Left cardiac atrium (tissue), 4 donors: ENCODE results near the gene DSPP. TPM values are rescaled to one million over a fixed set of nuclear protein-coding genes. Genes with fewer than 3 reads are reported as not detected.

Experiments used
- ATAC-seq, 2 donors: fragments of 200-7000 bp; cut with Tn5 transposase; one replicate each; pipeline ENCODE4 v1.9.1; 2020; ENCODE audit warnings: mild to moderate bottlenecking in 2 of 2, moderate library complexity in 2 of 2
- DNase-seq: peaks from one replicate; pipeline ENCODE4 v3.0.0-alpha.2; 2020
- intact Hi-C, 2 donors: fragments of 100-400 bp; cut with DNase I; formaldehyde crosslinking; loops; one replicate each; pipeline versions ENCODE4 v1.14.1 to v1.15.1; 2022 to 2023
- total RNA-seq, 2 donors: library from RNA; stranded (reverse); fragmentation: NEBNext Ultra II Directional; extraction: Animal tissue kit (Norgen Biotek cat#: 25700); gene quantifications; one replicate each; pipeline ENCODE4 v1.2.1, GENCODE V29; 2021
- donor health status: DM: no; HTN: yes; CAD: no.
- donor health status: DM: no; HTN: yes; CAD: no; lungs with severe emphysema.
- donor health status: DM: yes; HTN: yes; CAD: no.
- donor health status: Dilated cardiomyopathy.

The DSPP gene
- total RNA-seq, 2 donors from 2014 or later = not detected

DNA sequence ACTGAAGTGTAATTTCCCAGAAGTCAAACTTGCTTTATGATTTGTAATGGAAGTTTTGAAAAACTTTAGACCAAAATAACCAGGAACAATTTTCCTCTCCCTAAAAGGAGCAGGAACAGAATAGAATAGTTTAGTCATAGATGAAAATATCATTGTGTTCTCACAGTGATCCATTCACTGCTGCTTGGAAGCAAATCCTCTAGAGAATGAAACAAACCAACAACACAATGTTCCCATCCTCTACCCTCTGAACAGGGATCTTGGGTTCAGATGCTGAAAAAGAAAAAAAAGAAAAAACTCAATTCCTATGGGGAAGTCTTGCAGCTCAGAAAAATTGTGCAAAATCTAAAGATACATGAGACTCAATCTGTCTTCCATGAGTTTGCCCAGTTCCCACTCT, 12.2 kb downstream of the DSPP start:
- no peak for DNase-seq
- ATAC-seq = peak; percentile 61 to 81
- intact Hi-C loops = no loop called here

GRCh38 chr4:87622303-87622702, 14.0 kb downstream of the DSPP start:
- DNase-seq (no peak), ATAC-seq (no peak)
- intact Hi-C loops = no loop called here

DNA sequence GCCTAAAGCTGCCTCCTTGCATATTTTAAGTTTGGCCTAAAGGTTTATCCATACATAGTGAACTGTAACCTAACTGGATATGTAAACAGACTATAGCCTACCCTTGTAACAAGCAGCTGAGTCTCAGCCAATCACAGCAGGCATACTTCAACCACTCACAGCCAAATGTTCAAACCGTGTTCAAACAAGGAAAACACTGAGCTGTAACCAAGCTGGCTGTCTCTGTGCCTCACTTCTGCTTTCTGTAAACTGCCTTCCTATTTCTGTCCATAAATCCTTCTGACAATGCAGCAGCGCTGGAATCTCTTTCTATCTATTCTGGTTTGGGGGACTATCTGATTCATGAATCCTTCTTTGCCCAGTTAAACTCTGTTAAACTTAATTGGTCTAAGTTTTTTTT, 16.4 kb downstream of the DSPP start:
- no peak for DNase-seq
- intact Hi-C loops = no loop called here
- no peak for ATAC-seq

GRCh38 chr4:87631668-87632067, 23.3 kb downstream of the DSPP start:
- intact Hi-C loops = no loop called here
- DNase-seq = no peak

DNA sequence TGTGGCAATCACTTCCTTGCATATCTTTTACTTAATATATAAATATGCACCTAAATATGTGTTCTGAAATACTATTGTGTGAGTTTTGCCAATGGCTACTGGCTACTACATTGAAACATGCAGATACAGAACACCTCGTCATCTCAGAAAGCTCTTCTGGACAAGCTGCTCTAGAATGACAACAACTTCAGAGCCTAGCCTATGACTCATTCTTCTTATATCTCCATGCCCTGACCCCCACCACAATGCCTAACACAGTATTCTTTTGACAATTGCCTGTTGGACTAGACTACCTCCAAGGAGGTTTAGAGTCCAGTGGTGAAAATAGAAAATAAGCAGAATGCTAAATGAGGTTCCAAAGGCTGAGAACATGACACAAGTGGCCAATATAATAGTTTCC, 24.1 kb downstream of the DSPP start:
- no peak for DNase-seq
- intact Hi-C loops = no loop called here
- no peak for ATAC-seq

More at GRCh38 chr4:87631668-87632067, 23.3 kb downstream of the DSPP start:
- no peak for ATAC-seq

- intact Hi-C loops = no loop called here
- DNase-seq (no peak), ATAC-seq (peak in 1 of 2 donors; percentile 38)
Observed at GRCh38 chr4:87633243-87633642, 24.9 kb downstream of the DSPP start.

GRCh38 chr4:87644286-87644685, 36.0 kb downstream of the DSPP start:
- DNase-seq = no peak
- ATAC-seq = no peak
- intact Hi-C loops = no loop called here

DNA sequence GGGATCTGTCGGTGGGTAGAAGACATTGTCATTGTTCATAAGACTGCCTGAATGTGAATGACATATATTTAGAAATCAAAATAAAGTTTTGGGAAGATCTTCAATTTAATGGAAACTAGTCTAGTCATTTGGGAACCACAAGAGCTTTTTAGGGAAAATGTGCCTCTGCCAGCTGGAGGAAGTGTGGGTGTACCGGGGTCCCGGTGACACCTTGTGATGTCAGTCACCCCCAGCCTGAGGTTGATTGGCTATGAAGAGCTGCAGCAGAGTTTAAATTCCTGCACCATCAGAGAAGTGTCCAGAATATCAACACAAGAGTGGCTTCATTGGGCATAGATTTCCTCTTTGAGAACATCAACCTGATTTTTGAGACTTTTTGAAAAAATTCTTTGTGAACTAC, 41.7 kb downstream of the DSPP start, which contains the start of gene DMP1:
Gene DMP1 (plus strand): TSS at position 301 of the 400 bp plus-strand sequence. CDS start 6,213 bp downstream, outside the sequence.
- intact Hi-C loops = no loop called here
- DNase-seq (no peak), ATAC-seq (no peak)

GRCh38 chr4:87650938-87651337, 42.6 kb downstream of the DSPP start:
- no peak for ATAC-seq
- DNase-seq = no peak
- intact Hi-C loops = no loop called here

DNA sequence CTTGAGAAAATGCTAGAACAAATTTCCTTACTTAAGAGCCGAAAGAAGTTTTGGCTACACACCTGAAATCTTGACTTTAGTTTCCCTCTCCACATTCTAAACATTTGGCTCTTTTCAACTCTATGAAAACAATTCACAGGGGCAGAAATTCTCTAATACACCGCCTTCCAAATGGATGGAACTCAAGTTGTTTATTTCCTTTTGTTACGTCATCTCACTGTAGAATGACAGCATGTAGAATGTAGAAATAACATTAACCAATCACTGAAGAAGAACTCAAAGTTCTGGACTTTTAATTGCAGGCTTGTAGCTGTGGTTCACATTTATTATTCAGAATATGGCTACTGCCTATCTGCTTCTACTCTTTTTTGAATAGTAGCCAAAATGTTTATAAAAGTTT, 43.6 kb downstream of the DSPP start:
- intact Hi-C loops = no loop called here
- DNase-seq (no peak), ATAC-seq (no peak)

DNA sequence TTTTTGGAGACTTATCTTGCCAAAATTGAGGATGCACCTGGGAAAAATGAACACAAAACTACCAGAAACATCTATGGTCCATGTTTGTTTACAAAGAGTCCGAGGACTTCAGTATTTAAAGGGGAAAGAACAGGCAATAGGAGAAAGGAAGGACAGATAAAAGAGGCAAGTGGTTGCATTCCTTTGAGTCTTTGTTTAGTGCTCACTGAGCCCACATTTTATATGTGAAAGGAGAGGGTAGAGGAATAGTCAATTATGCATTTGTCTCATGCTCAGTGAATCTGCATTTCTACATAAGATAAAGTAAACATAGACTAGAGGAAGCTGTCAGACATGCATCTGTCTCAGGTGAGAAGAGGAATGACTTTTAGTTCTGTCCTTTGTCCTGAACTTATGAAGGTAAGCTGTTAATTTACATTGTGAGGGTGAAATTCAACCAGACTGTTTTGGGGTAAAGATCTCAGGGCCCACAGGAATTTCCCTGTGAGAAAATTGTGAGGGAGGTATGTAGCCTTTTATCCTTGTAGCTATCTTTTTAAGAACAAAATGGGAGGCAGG, 46.2 kb downstream of the DSPP start:
- no peak for ATAC-seq
- no peak for DNase-seq
- intact Hi-C loops = no loop called here

DNA sequence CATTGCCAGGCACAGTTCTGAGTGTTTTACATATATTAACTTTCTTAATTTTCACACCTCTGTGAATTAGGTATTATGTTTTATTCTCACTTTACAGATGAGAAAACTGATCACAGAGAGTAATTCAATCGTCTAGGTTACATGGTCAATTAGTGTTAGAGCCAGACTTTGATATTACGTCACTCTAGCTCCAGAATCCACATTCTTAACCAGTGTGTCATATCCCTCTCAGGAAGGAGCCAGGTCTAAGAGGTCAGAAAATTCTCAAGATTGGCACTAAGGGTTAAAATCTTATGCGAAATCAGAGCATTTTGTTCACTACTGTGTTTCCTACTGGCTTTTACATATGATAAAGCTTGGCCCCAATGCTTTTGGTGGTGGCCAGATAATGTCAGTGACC, 49.2 kb downstream of the DSPP start:
- intact Hi-C loops = no loop called here
- no peak for DNase-seq
- ATAC-seq = peak in 1 of 2 donors; percentile 26

DNA sequence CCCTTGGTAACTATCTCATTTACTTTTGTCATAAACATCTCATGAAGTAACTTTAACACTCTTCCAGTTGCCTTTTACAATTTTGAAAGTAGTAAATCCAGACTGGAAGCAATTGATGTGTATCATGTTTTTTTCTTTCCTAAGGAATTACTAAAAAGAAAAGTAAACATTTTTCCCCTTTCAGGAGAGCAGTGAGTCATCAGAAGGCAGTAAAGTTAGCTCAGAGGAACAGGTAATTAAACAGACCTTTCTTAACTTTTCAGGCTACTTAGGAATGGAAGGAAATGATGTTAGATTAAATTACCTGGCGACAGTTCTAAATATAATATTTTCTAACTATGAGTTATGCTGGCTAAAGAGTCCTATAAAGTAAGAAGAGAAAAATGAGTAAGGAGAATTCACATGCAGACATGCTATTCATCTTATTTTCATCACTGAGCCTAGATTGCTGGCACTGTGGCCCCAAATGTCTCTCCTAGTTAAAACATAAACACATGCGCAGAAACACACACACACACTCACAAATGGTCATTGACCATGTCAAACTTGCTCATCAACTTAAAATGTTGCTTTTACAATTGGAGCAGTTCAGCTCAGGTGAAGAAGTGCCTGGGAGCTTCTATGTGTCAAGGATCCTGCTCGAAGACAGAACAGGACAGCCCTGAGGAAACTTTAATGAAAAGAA, 51.1 kb downstream of the DSPP start:
- DNase-seq (no peak), ATAC-seq (no peak)
- intact Hi-C loops = no loop called here

GRCh38 chr4:87662871-87663270, 54.5 kb downstream of the DSPP start:
- ATAC-seq (no peak), DNase-seq (no peak)
- intact Hi-C loops = no loop called here

Other genes starting within 250 kb of the DSPP start
- gene HSD17B11, start 217.3 kb upstream of the DSPP start, total RNA-seq = 10 to 100 TPM; 17.0 to 24.1 TPM
- gene NUDT9, start 186.0 kb upstream of the DSPP start, total RNA-seq = 10 to 100 TPM; 25.7 to 30.2 TPM
- gene SPARCL1, start 79.2 kb upstream of the DSPP start, total RNA-seq = 100 to 1,000 TPM; 435 to 482 TPM
- gene DMP1, start 41.8 kb downstream of the DSPP start, total RNA-seq = not detected
- gene IBSP, start 191.0 kb downstream of the DSPP start, total RNA-seq = not detected
- gene MEPE, start 224.4 kb downstream of the DSPP start, total RNA-seq = not detected